ENCODE results near the gene RSPH1. TPM values are rescaled to one million over a fixed set of nuclear protein-coding genes. Genes with fewer than 3 reads are reported as not detected.

The RSPH1 gene
- polyA plus RNA-seq, 2 of the 4 experiments (the other 2 are of a cell fraction): 0.71 to 0.85 TPM

- Histone ChIP-seq H3K4me3 (no peak overlapping the region), H3K4me1 (no peaks in the 10 kb centered on the region), H3K9me3 (0 out of 3 replicates have a peak, but pooled peaks cover 9% of the 10 kb centered on the region), H3K4me2 (no peak overlapping the region), H3K27ac (no peak overlapping the region)
- no peak for FAIRE-seq
- DNase-seq (ENCODE audit: low read depth in 1 of 2, low spot score in 1 of 2): no peak
- no peak for TF ChIP-seq POLR2A (IDR thresholded peaks at IDR 0.05; ENCODE audit: low read length)
- no peak for TF ChIP-seq CHD4 (IDR thresholded peaks at IDR 0.05; ENCODE audit: borderline replicate concordance)
- no peak for TF ChIP-seq EHMT2 (IDR thresholded peaks at IDR 0.05; ENCODE audit: low read depth)
- TF ChIP-seq ZC3H11A (IDR thresholded peaks at IDR 0.05): no peak
- no peak for TF ChIP-seq KDM1A (IDR thresholded peaks at IDR 0.05; ENCODE audit: low read depth)
- TF ChIP-seq RFX5 (IDR thresholded peaks at IDR 0.05): no peak
- no peak for TF ChIP-seq ELK1 (IDR thresholded peaks at IDR 0.05; ENCODE audit: low read depth, low read length)
- TF ChIP-seq CTCF (IDR thresholded peaks at IDR 0.05): no peak
- TF ChIP-seq HMGXB4 (CRISPR knock-in tag; IDR thresholded peaks at IDR 0.05; ENCODE audit: borderline replicate concordance): no peak
- TF ChIP-seq KDM5A (IDR thresholded peaks at IDR 0.05): no peak
- TF ChIP-seq MYC (IDR thresholded peaks at IDR 0.05; ENCODE audit: borderline replicate concordance, low read length): no peak
- TF ChIP-seq CHD2 (IDR thresholded peaks at IDR 0.05; ENCODE audit: low read length, partially characterized antibody): no peak
- TF ChIP-seq MAX (IDR thresholded peaks at IDR 0.05): no peak
- no peak for TF ChIP-seq HOXB13 (CRISPR knock-in tag; IDR thresholded peaks at IDR 0.05; ENCODE audit: low read depth)
- no peak for TF ChIP-seq HES2 (IDR thresholded peaks at IDR 0.05)
- ATAC-seq: no peak
- CTCF ChIA-PET: interaction anchor here (0.6 kb wide), 1 partner anchor 13 kb away, joined by 3 read pairs; no protein-coding TSS in a partner anchor
- POLR2A ChIA-PET: no interaction called here
These were observed 59.1 kb downstream of the RSPH1 start for GRCh38 chr21:42436914-42437313.

- ATAC-seq (no peak), DNase-seq (ENCODE audit: low read depth in 1 of 2, low spot score in 1 of 2) (no peak), FAIRE-seq (no peak)
- POLR2A ChIA-PET: no interaction called here
- Histone ChIP-seq H3K27ac (no peak overlapping the region), H3K4me2 (no peak overlapping the region), H3K9me3 (0 out of 3 replicates have a peak, but pooled peaks cover 9% of the 10 kb centered on the region), H3K4me3 (no peak overlapping the region), H3K4me1 (no peaks in the 10 kb centered on the region)
- TF ChIP-seq HOXB13 (CRISPR knock-in tag; IDR thresholded peaks at IDR 0.05; ENCODE audit: low read depth) (no peak), SREBF2 (IDR thresholded peaks at IDR 0.05) (no peak), BHLHE40 (IDR thresholded peaks at IDR 0.05; ENCODE audit: low read depth, low read length) (no peak)
- CTCF ChIA-PET: no interaction called here
These were observed 60.2 kb downstream of the RSPH1 start for GRCh38 chr21:42435833-42436232.

- WGBS (ENCODE audit: missing lambda C conversion rate): 13% methylated on average over 4 of the region's 4 CpGs
- ATAC-seq (no peak), FAIRE-seq (no peak), DNase-seq (ENCODE audit: low read depth in 1 of 2, low spot score in 1 of 2) (no peak)
- POLR2A ChIA-PET: no interaction called here
- no peak overlapping the region for H3K4me3 ChIP-seq
- CTCF ChIA-PET: interaction anchor here (1.0 kb wide), 1 partner anchor 125 kb away, joined by 3 read pairs; no protein-coding TSS in a partner anchor
- no peak overlapping the region for H3K27ac ChIP-seq
- 0 out of 3 replicates have a peak, but pooled peaks cover 9% of the 10 kb centered on the region for H3K9me3 ChIP-seq
- H3K4me2 ChIP-seq: no peak overlapping the region
- no peaks in the 10 kb centered on the region for H3K4me1 ChIP-seq
- TF ChIP-seq HOXB5 (CRISPR knock-in tag; IDR thresholded peaks at IDR 0.05) (no peak), ZC3H11A (IDR thresholded peaks at IDR 0.05) (no peak), RCOR1 (IDR thresholded peaks at IDR 0.05; ENCODE audit: low read depth, low read length) (no peak), ZFP36 (IDR thresholded peaks at IDR 0.05; ENCODE audit: borderline replicate concordance, partially characterized antibody) (no peak), HEYL (CRISPR knock-in tag; IDR thresholded peaks at IDR 0.05) (no peak), NPAS2 (CRISPR knock-in tag; IDR thresholded peaks at IDR 0.05; ENCODE audit: borderline replicate concordance) (no peak), POLR2AphosphoS2 (conservative IDR thresholded peaks at IDR 0.05; ENCODE audit: low read length) (no peak), EHF (CRISPR knock-in tag; IDR thresholded peaks at IDR 0.05) (no peak), JUN (IDR thresholded peaks at IDR 0.05) (no peak), CTCF (IDR thresholded peaks at IDR 0.05) (no peak), JUNB (IDR thresholded peaks at IDR 0.05) (no peak)
These were observed 60.6 kb downstream of the RSPH1 start for GRCh38 chr21:42435401-42435800.
